Keratinocyte (primary cell): ENCODE data around the gene AGA. TPM values are rescaled to one million over a fixed set of nuclear protein-coding genes. Genes with fewer than 3 reads are reported as not detected.

Experiments used
- DNase-seq: peaks from one replicate; pipeline ENCODE4 v3.0.0-alpha.2; 2011; ENCODE audit warnings: low read depth, missing footprints, low spot score
- FAIRE-seq: peaks from 2 replicates; lab custom pipeline; 2011; peaks lifted over from hg19 to GRCh38; lab: Jason Lieb, UNC
- H2AFZ ChIP-seq: 2 replicates; pipeline ENCODE4 v1.6.0; 2012; ENCODE audit warnings: low read length, control low read depth, inconsistent platforms; ENCODE audit not compliant: control insufficient read depth
- H3K27ac ChIP-seq: 2 replicates; pipeline ENCODE4 v1.5.1; 2011; ENCODE audit warnings: low read length; ENCODE audit not compliant: control insufficient read depth, insufficient read depth
- H3K27me3 ChIP-seq: 3 replicates; pipeline ENCODE4 v1.6.0; 2011; ENCODE audit warnings: low read length; ENCODE audit not compliant: control insufficient read depth, insufficient read depth; ENCODE audit errors: extremely low read depth
- H3K36me3 ChIP-seq, 2 experiments: 2 replicates in 1 of 2; 3 replicates in 1 of 2; pipeline ENCODE4 v1.5.1; 2011; ENCODE audit warnings: low read length in 2 of 2, mild to moderate bottlenecking in 1 of 2; ENCODE audit not compliant: control insufficient read depth in 2 of 2, insufficient read depth in 2 of 2; ENCODE audit errors: extremely low read depth in 1 of 2
- H3K4me1 ChIP-seq: 3 replicates; pipeline ENCODE4 v1.5.1; 2011; ENCODE audit warnings: low read length; ENCODE audit not compliant: control insufficient read depth, insufficient read depth; ENCODE audit errors: extremely low read depth
- H3K4me2 ChIP-seq: 3 replicates; pipeline ENCODE4 v1.6.0; 2011; ENCODE audit warnings: low read depth, low read length; ENCODE audit not compliant: control insufficient read depth, insufficient read depth; ENCODE audit errors: extremely low read depth
- H3K4me3 ChIP-seq, 3 experiments: fragments of 200-600 bp in 1 of 3; sonication (generic) in 1 of 3; 2 replicates in 2 of 3; 3 replicates in 1 of 3; pipeline ENCODE4 v1.5.1; 2011 to 2016; ENCODE audit warnings: low read length in 3 of 3, mild to moderate bottlenecking in 3 of 3, control low read depth in 2 of 3, inconsistent platforms in 1 of 3, low read depth in 1 of 3, mixed read lengths in 1 of 3, mixed run types in 1 of 3, moderate library complexity in 1 of 3; ENCODE audit not compliant: control insufficient read depth in 2 of 3, insufficient read depth in 2 of 3; ENCODE audit errors: extremely low read depth in 1 of 3
- H3K79me2 ChIP-seq: 2 replicates; pipeline ENCODE4 v1.6.0; 2012; ENCODE audit warnings: low read length; ENCODE audit not compliant: control insufficient read depth, insufficient read depth
- H3K9ac ChIP-seq: 3 replicates; pipeline ENCODE4 v1.6.0; 2011; ENCODE audit warnings: low read length; ENCODE audit not compliant: control insufficient read depth, insufficient read depth; ENCODE audit errors: extremely low read depth
- H3K9me1 ChIP-seq: 3 replicates; pipeline ENCODE4 v1.6.0; 2011; ENCODE audit warnings: low read length; ENCODE audit not compliant: control insufficient read depth, insufficient read depth; ENCODE audit errors: extremely low read depth
- H3K9me3 ChIP-seq: 2 replicates; pipeline ENCODE4 v1.5.1; 2012; ENCODE audit warnings: low read depth, low read length; ENCODE audit not compliant: control insufficient read depth
- H4K20me1 ChIP-seq: 3 replicates; pipeline ENCODE4 v1.6.0; 2011; ENCODE audit warnings: low read length; ENCODE audit not compliant: control insufficient read depth, insufficient read depth; ENCODE audit errors: extremely low read depth
- CTCF ChIP-seq, 3 experiments: IDR thresholded peaks in 1 of 3; conservative IDR thresholded peaks in 1 of 3; optimal IDR thresholded peaks in 1 of 3; 2 replicates in 2 of 3; 3 replicates in 1 of 3; pipeline versions ENCODE3 to v1.5.1; 2011; ENCODE audit warnings: low read length in 3 of 3, mild to moderate bottlenecking in 3 of 3, moderate library complexity in 2 of 3, control low read depth in 1 of 3, inconsistent platforms in 1 of 3; ENCODE audit not compliant: insufficient read depth in 2 of 3; ENCODE audit errors: extremely low read depth in 1 of 3
- EZH2 ChIP-seq: IDR thresholded peaks from one replicate; pipeline ENCODE4 v1.6.1; 2012; ENCODE audit warnings: inconsistent platforms, mild to moderate bottlenecking, low read length, moderate library complexity
- dilution Hi-C: fragments of 300-500 bp; cut with MboI; formaldehyde crosslinking; loops from one replicate; pipeline ENCODE4 v1.7.0; 2020; ENCODE audit warnings: low sequenced_read_pairs; ENCODE audit not compliant: extremely low pct_ligation_motif_present
- polyA plus RNA-seq, 5 experiments: library from polyadenylated mRNA; depleted of rRNA in 3 of 5; stranded (reverse) in 3 of 5; stranded (forward) in 1 of 5; unstranded in 1 of 5; fragments of >200 nt; gene quantifications; 1 replicate in 1 of 5; 2 replicates in 3 of 5; 3 replicates in 1 of 5; pipeline versions ENCODE4 v1.2.1 to v1.2.3, GENCODE V29; 2011 to 2012; ENCODE audit warnings: missing spikeins in 2 of 5, low read depth in 1 of 5, low replicate concordance in 1 of 5

Gene AGA
- polyA plus RNA-seq, 1 donor (not counting 4 experiments of a cell fraction or from before 2014, with no cell fraction given) = 16.7 TPM

- Histone ChIP-seq H3K9me3 (no peaks in the 10 kb centered on the region), H3K4me2 (peak overlapping the region; percentile 11)
Measured at GRCh38 chr4:177484613-177485021, 42.4 kb upstream of the AGA start.

GRCh38 chr4:177483760-177484159, 41.5 kb upstream of the AGA start:
- no peaks in the 10 kb centered on the region for H3K27me3 ChIP-seq
- peaks cover 36% of the 10 kb centered on the region for H3K4me1 ChIP-seq
- DNase-seq = no peak
- H3K4me3 ChIP-seq = no peak overlapping the region
- H4K20me1 ChIP-seq = no peaks in the 10 kb centered on the region
- H3K79me2 ChIP-seq = no peaks in the 10 kb centered on the region
- H3K9me1 ChIP-seq = no peaks in the 10 kb centered on the region
- FAIRE-seq = peak; percentile 41
- dilution Hi-C loops = no loop called here
- no peak overlapping the region for H2AFZ ChIP-seq
- no peaks in the 10 kb centered on the region for H3K9me3 ChIP-seq
- no peaks in the 10 kb centered on the region for H3K36me3 ChIP-seq
- H3K27ac ChIP-seq = no peak overlapping the region
- H3K9ac ChIP-seq = no peak overlapping the region
- no peak overlapping the region for H3K4me2 ChIP-seq
- TF ChIP-seq CTCF (optimal IDR thresholded peaks at IDR 0.05 in 1 of 3, IDR thresholded peaks at IDR 0.05 in 1 of 3, conservative IDR thresholded peaks at IDR 0.05 in 1 of 3; ENCODE audit: extremely low read depth in 1 of 3, insufficient read depth in 2 of 3, low read length in 3 of 3) = no peak
- no peak for TF ChIP-seq EZH2

More at GRCh38 chr4:177484613-177485021, 42.4 kb upstream of the AGA start:
- no peaks in the 10 kb centered on the region for H3K79me2 ChIP-seq
- no peaks in the 10 kb centered on the region for H3K9me1 ChIP-seq
- no peak overlapping the region for H3K9ac ChIP-seq
- dilution Hi-C loops = no loop called here
- H3K4me3 ChIP-seq = no peak overlapping the region
- no peaks in the 10 kb centered on the region for H3K36me3 ChIP-seq
- no peaks in the 10 kb centered on the region for H3K27me3 ChIP-seq
- TF ChIP-seq CTCF (optimal IDR thresholded peaks at IDR 0.05 in 1 of 3, IDR thresholded peaks at IDR 0.05 in 1 of 3, conservative IDR thresholded peaks at IDR 0.05 in 1 of 3; ENCODE audit: extremely low read depth in 1 of 3, insufficient read depth in 2 of 3, low read length in 3 of 3) (no peak), EZH2 (no peak)
- DNase-seq = peak; percentile 67
- H3K27ac ChIP-seq = peak overlapping the region; percentile 58
- H4K20me1 ChIP-seq = no peaks in the 10 kb centered on the region
- peaks cover 36% of the 10 kb centered on the region for H3K4me1 ChIP-seq
- no peak overlapping the region for H2AFZ ChIP-seq
- peak; percentile 91 for FAIRE-seq
